H1 (cell line): ENCODE measurements around the gene ELF4. TPM values are rescaled to one million over a fixed set of nuclear protein-coding genes. Genes with fewer than 3 reads are reported as not detected.

ENCODE experiments used
- CTCF ChIA-PET: fragments of 300-600 bp; sonication (Branson Sonifier 250); formaldehyde crosslinking; loops from one replicate; lab custom pipeline; 2021; ENCODE audit not compliant: partially characterized antibody; lab: Charles Lee
- POLR2A ChIA-PET: fragments of 300-600 bp; sonication (Branson Sonifier 250); formaldehyde crosslinking; loops from one replicate; lab custom pipeline; 2021; ENCODE audit warnings: inconsistent platforms; ENCODE audit not compliant: partially characterized antibody; lab: Charles Lee
- DNase-seq, 2 experiments: peaks; one replicate each; pipeline versions ENCODE4 v3.0.0 to v3.0.0-alpha.2; 2010 to 2022; ENCODE audit warnings: low spot score in 2 of 2, low read depth in 1 of 2, mixed read lengths in 1 of 2
- FAIRE-seq: peaks from 2 replicates; lab custom pipeline; 2011; peaks lifted over from hg19 to GRCh38; lab: Jason Lieb, UNC
- H2AFZ ChIP-seq: 2 replicates; pipeline ENCODE4 v1.8.1; 2012; ENCODE audit warnings: low read length, inconsistent platforms
- H2AK5ac ChIP-seq: 2 replicates; pipeline ENCODE4 v1.6.1; 2013; ENCODE audit warnings: low read depth, low read length
- H2BK120ac ChIP-seq: replicated peaks from 2 replicates; pipeline ENCODE3; 2013; ENCODE audit warnings: low read depth, low read length, inconsistent platforms
- H2BK12ac ChIP-seq: 2 replicates; pipeline ENCODE4 v1.6.1; 2013; ENCODE audit warnings: low read depth, low read length
- H2BK15ac ChIP-seq: 2 replicates; pipeline ENCODE4 v1.6.1; 2013; ENCODE audit warnings: low read length
- H2BK20ac ChIP-seq: 2 replicates; pipeline ENCODE4 v1.6.1; 2013; ENCODE audit warnings: low read length
- H2BK5ac ChIP-seq: 2 replicates; pipeline ENCODE4 v1.6.1; 2013; ENCODE audit warnings: low read depth, low read length
- H3K14ac ChIP-seq: 2 replicates; pipeline ENCODE4 v1.6.1; 2013; ENCODE audit warnings: inconsistent platforms; ENCODE audit not compliant: insufficient read length
- H3K18ac ChIP-seq: 2 replicates; pipeline ENCODE4 v1.6.1; 2013; ENCODE audit warnings: low read length; ENCODE audit errors: extremely low read depth
- H3K23ac ChIP-seq: 2 replicates; pipeline ENCODE4 v1.6.1; 2013; ENCODE audit warnings: inconsistent platforms; ENCODE audit not compliant: insufficient read length
- H3K23me2 ChIP-seq: 2 replicates; pipeline ENCODE4 v1.6.1; 2013; ENCODE audit warnings: low read depth, low read length
- H3K27ac ChIP-seq: 2 replicates; pipeline ENCODE4 v1.6.1; 2011; ENCODE audit warnings: low read depth, low read length, inconsistent platforms
- H3K27me3 ChIP-seq, 4 experiments: replicated peaks in 1 of 4; 1 replicate in 1 of 4; 2 replicates in 3 of 4; pipeline versions ENCODE4 v1.6.1 to v1.8.1; 2011 to 2013; ENCODE audit warnings: low read length in 3 of 4, mild to moderate bottlenecking in 3 of 4, inconsistent platforms in 2 of 4, mixed read lengths in 2 of 4, moderate library complexity in 1 of 4; ENCODE audit not compliant: control insufficient read depth in 3 of 4, insufficient read depth in 3 of 4; ENCODE audit errors: extremely low read depth in 1 of 4
- H3K36me3 ChIP-seq, 4 experiments: 2 replicates each; pipeline versions ENCODE4 v1.6.1 to v1.8.1; 2011 to 2013; ENCODE audit warnings: mild to moderate bottlenecking in 4 of 4, low read length in 3 of 4, moderate library complexity in 2 of 4, control low read depth in 1 of 4, inconsistent platforms in 1 of 4; ENCODE audit not compliant: insufficient read depth in 4 of 4, control insufficient read depth in 2 of 4
- H3K4ac ChIP-seq: replicated peaks from 2 replicates; pipeline ENCODE3; 2013; ENCODE audit warnings: low read length, low read depth, mixed read lengths, inconsistent platforms; ENCODE audit not compliant: insufficient read length
- H3K4me1 ChIP-seq, 4 experiments: replicated peaks in 1 of 4; 1 replicate in 1 of 4; 2 replicates in 3 of 4; pipeline versions ENCODE4 v1.6.1 to v1.8.1; 2011 to 2013; ENCODE audit warnings: low read length in 3 of 4, inconsistent platforms in 2 of 4, mixed read lengths in 1 of 4; ENCODE audit not compliant: insufficient read depth in 4 of 4, control insufficient read depth in 3 of 4
- H3K4me2 ChIP-seq, 2 experiments: 2 replicates each; pipeline versions ENCODE4 v1.6.1 to v1.8.1; 2011 to 2013; ENCODE audit warnings: low read depth in 2 of 2, low read length in 2 of 2, control low read depth in 1 of 2, inconsistent platforms in 1 of 2, mild to moderate bottlenecking in 1 of 2; ENCODE audit not compliant: insufficient read depth in 1 of 2
- H3K4me3 ChIP-seq, 4 experiments: fragments of 200-600, 300-600 bp in 1 of 4; sonication (generic), shearing (Covaris generic), sonication (Bioruptor Twin) in 1 of 4; 2 replicates each; pipeline versions ENCODE4 v1.5.1 to v1.8.1; 2011 to 2016; ENCODE audit warnings: low read length in 4 of 4, low read depth in 3 of 4, control low read depth in 2 of 4, inconsistent platforms in 2 of 4, mild to moderate bottlenecking in 2 of 4, mixed read lengths in 1 of 4, moderate library complexity in 1 of 4; ENCODE audit not compliant: insufficient read depth in 2 of 4; ENCODE audit errors: extremely low read depth in 1 of 4
- H3K56ac ChIP-seq: replicated peaks from 2 replicates; pipeline ENCODE3; 2013; ENCODE audit warnings: low read depth, mild to moderate bottlenecking, mixed read lengths, low read length, inconsistent platforms; ENCODE audit not compliant: insufficient read length
- H3K79me1 ChIP-seq: 2 replicates; pipeline ENCODE4 v1.6.1; 2013; ENCODE audit warnings: low read depth, low read length, control low read depth
- H3K79me2 ChIP-seq, 2 experiments: 2 replicates each; pipeline versions ENCODE4 v1.6.1 to v1.8.1; 2012 to 2013; ENCODE audit warnings: low read length in 2 of 2, mild to moderate bottlenecking in 2 of 2, inconsistent platforms in 1 of 2; ENCODE audit not compliant: insufficient read depth in 2 of 2, control insufficient read depth in 1 of 2
- H3K9ac ChIP-seq, 4 experiments: replicated peaks in 1 of 4; 1 replicate in 1 of 4; 2 replicates in 3 of 4; pipeline versions ENCODE4 v1.6.1 to v1.8.1; 2011 to 2013; ENCODE audit warnings: low read depth in 3 of 4, low read length in 3 of 4, control low read depth in 2 of 4, mild to moderate bottlenecking in 2 of 4, moderate library complexity in 2 of 4, inconsistent platforms in 1 of 4; ENCODE audit errors: extremely low read depth in 1 of 4
- H3K9me3 ChIP-seq, 2 experiments: 2 replicates each; pipeline versions ENCODE4 v1.6.1 to v1.8.1; 2012 to 2013; ENCODE audit warnings: mild to moderate bottlenecking in 2 of 2, moderate library complexity in 2 of 2, control low read depth in 1 of 2, inconsistent platforms in 1 of 2, low read depth in 1 of 2, low read length in 1 of 2, mixed read lengths in 1 of 2; ENCODE audit not compliant: insufficient read depth in 2 of 2
- H4K20me1 ChIP-seq, 2 experiments: replicated peaks in 1 of 2; 2 replicates each; pipeline versions ENCODE3 to v1.8.1; 2011 to 2013; ENCODE audit warnings: inconsistent platforms in 2 of 2, low read length in 2 of 2, mild to moderate bottlenecking in 1 of 2; ENCODE audit not compliant: insufficient read depth in 2 of 2, control insufficient read depth in 1 of 2
- H4K5ac ChIP-seq: 2 replicates; pipeline ENCODE4 v1.6.1; 2013; ENCODE audit warnings: low read length, low read depth, mixed read lengths, inconsistent platforms; ENCODE audit not compliant: insufficient read length
- H4K8ac ChIP-seq: 2 replicates; pipeline ENCODE4 v1.8.0; 2013; ENCODE audit warnings: mild to moderate bottlenecking, moderate library complexity, low read length, inconsistent platforms; ENCODE audit not compliant: insufficient read depth; ENCODE audit errors: extremely low read depth
- H4K91ac ChIP-seq: replicated peaks from 2 replicates; pipeline ENCODE3; 2013; ENCODE audit warnings: low read length, mixed read lengths, inconsistent platforms; ENCODE audit not compliant: insufficient read length
- SRF ChIP-seq: IDR thresholded peaks from 2 replicates; pipeline ENCODE4 v1.6.1; 2011; ENCODE audit warnings: mild to moderate bottlenecking, low read depth, low read length, moderate library complexity
- WGBS, 2 experiments: shearing (Covaris generic) in 1 of 2; methylation state at CpG; one replicate each; pipeline versions ENCODE4 v1.1.6 to v1.1.7; 2013 to 2015; ENCODE audit warnings: low lambda C conversion rate in 2 of 2, mixed read lengths in 2 of 2, inconsistent platforms in 1 of 2, low coverage in 1 of 2, missing lambda C conversion rate in 1 of 2; ENCODE audit not compliant: insufficient replicate concordance in 2 of 2, insufficient coverage in 1 of 2, insufficient read length in 1 of 2; ENCODE audit errors: extremely low coverage in 1 of 2, missing lambda C conversion rate in 1 of 2; 5-methylcytosine and 5-hydroxymethylcytosine counted together
- polyA plus RNA-seq, 7 experiments: library from polyadenylated mRNA; depleted of rRNA in 3 of 7; stranded (reverse) in 5 of 7; unstranded in 2 of 7; fragments of >200 nt in 5 of 7; fragments of 200-250 nt in 2 of 7; gene quantifications; 1 replicate in 5 of 7; 2 replicates in 1 of 7; 4 replicates in 1 of 7; pipeline versions ENCODE4 v1.2.1 to v1.2.3, GENCODE V29; 2011 to 2013; ENCODE audit warnings: missing spikeins in 2 of 7, mixed read lengths in 2 of 7
- total RNA-seq: library from RNA; stranded (reverse); fragmentation: NEBNext Ultra II Directional; extraction: Animal tissue kit (Norgen Biotek cat#: 25700); gene quantifications from 2 replicates; pipeline ENCODE4 v1.2.1, GENCODE V29; 2021

Gene ELF4
- total and polyA plus RNA-seq, 2 of the 8 experiments (the other 6 are each of a cell fraction or from before 2014, with no cell fraction given) = 1.8 to 2.0 TPM

- H3K36me3 ChIP-seq = no peaks in the 10 kb centered on the region
- no peaks in the 10 kb centered on the region for H3K79me2 ChIP-seq
- no peak overlapping the region for H2AFZ ChIP-seq
- H4K5ac ChIP-seq = no peak overlapping the region
- no peak overlapping the region for H4K91ac ChIP-seq
- WGBS, 2 experiments = 93% methylated on average over 3 of the region's 3 CpGs; no CpG with 5 or more reads in 1 of the 2 experiments
- H3K23ac ChIP-seq = no peak overlapping the region
- H3K4ac ChIP-seq = no peak overlapping the region
- POLR2A ChIA-PET = no interaction called here
- H3K9me3 ChIP-seq = no peaks in the 10 kb centered on the region
- H3K9ac ChIP-seq = no peak overlapping the region
- no peak overlapping the region for H3K4me2 ChIP-seq
- H3K23me2 ChIP-seq = no peaks in the 10 kb centered on the region
- H2BK20ac ChIP-seq = no peak overlapping the region
- no peak overlapping the region for H3K56ac ChIP-seq
- H3K4me1 ChIP-seq = peaks cover 0 to 5% (median under 1%) of the 10 kb centered on the region in 4 experiments; a peak in 3 of 7 replicates
- H2BK120ac ChIP-seq = no peak overlapping the region
- no peak overlapping the region for H3K27ac ChIP-seq
- H3K14ac ChIP-seq = no peak overlapping the region
- no peak overlapping the region for H2BK15ac ChIP-seq
- CTCF ChIA-PET = interaction anchor here (1.1 kb wide), 1 partner anchor 11 kb away, joined by 3 read pairs; no protein-coding TSS in a partner anchor
- no peak for DNase-seq
- no peak for FAIRE-seq
- H4K20me1 ChIP-seq = no peaks in the 10 kb centered on the region
- no peaks in the 10 kb centered on the region for H3K27me3 ChIP-seq
- H2AK5ac ChIP-seq = no peak overlapping the region
- no peak overlapping the region for H3K18ac ChIP-seq
- no peak overlapping the region for H2BK12ac ChIP-seq
- no peak overlapping the region for H4K8ac ChIP-seq
- no peak overlapping the region for H3K4me3 ChIP-seq
- no peak overlapping the region for H2BK5ac ChIP-seq
- H3K79me1 ChIP-seq = no peaks in the 10 kb centered on the region
- TF ChIP-seq SRF = no peak
These were observed 19.9 kb downstream of the ELF4 start for GRCh38 chrX:130090364-130090763.
